Neural crest cell (in vitro differentiated cells): Measurements from ENCODE around the gene CARNS1. TPM values are rescaled to one million over a fixed set of nuclear protein-coding genes. Genes with fewer than 3 reads are reported as not detected.

Source experiments
- DNase-seq: peaks from one replicate; pipeline ENCODE4 v3.0.0; 2021; ENCODE audit warnings: low read depth, mixed read lengths, low spot score
- H3K27ac Mint-ChIP-seq: one replicate; pipeline ENCODE4 v1.8.0; 2021; ENCODE audit warnings: mild to moderate bottlenecking, mixed read lengths; ENCODE audit not compliant: unreplicated experiment
- H3K27me3 Mint-ChIP-seq: 2 replicates; pipeline ENCODE4 v1.8.0; 2021; ENCODE audit warnings: low read depth, mild to moderate bottlenecking, mixed read lengths
- H3K36me3 Mint-ChIP-seq: 2 replicates; pipeline ENCODE4 v1.8.0; 2021; ENCODE audit warnings: low read depth, mild to moderate bottlenecking, mixed read lengths
- H3K4me1 Mint-ChIP-seq: 2 replicates; pipeline ENCODE4 v1.8.0; 2021; ENCODE audit warnings: mixed read lengths
- H3K4me3 Mint-ChIP-seq: one replicate; pipeline ENCODE4 v1.8.0; 2021; ENCODE audit warnings: mild to moderate bottlenecking, mixed read lengths
- H3K9me3 Mint-ChIP-seq: 2 replicates; pipeline ENCODE4 v1.8.0; 2021; ENCODE audit warnings: mixed read lengths
- CTCF ChIP-seq: fragments of 200-600 bp; sonication (generic); conservative IDR thresholded peaks from 2 replicates; pipeline ENCODE4 v1.5.0; 2021; ENCODE audit warnings: antibody characterized with exemption, mild to moderate bottlenecking
- total RNA-seq: library from RNA; stranded (reverse); gene quantifications from 2 replicates; pipeline ENCODE4 v1.2.1, GENCODE V29; 2021

The CARNS1 gene
- total RNA-seq, 1 donor from 2014 or later = 0.12 TPM

- H3K36me3 Mint-ChIP-seq = no peaks in the 10 kb centered on the region
- H3K27ac Mint-ChIP-seq = no peak overlapping the region
- H3K4me3 Mint-ChIP-seq = peak overlapping the region; percentile 92
- peaks cover 36% of the 10 kb centered on the region for H3K4me1 Mint-ChIP-seq
- DNase-seq = no peak
- no peak for TF ChIP-seq CTCF
- H3K27me3 Mint-ChIP-seq = peaks cover 48% of the 10 kb centered on the region
- H3K9me3 Mint-ChIP-seq = no peaks in the 10 kb centered on the region
These were observed 40.8 kb upstream of the CARNS1 start for GRCh38 chr11:67374571-67375281.

- Mint-ChIP-seq H3K9me3 (no peaks in the 10 kb centered on the region), H3K36me3 (no peaks in the 10 kb centered on the region), H3K27me3 (peaks cover 47% of the 10 kb centered on the region), H3K4me3 (peak overlapping the region; percentile 31), H3K4me1 (peaks cover 35% of the 10 kb centered on the region), H3K27ac (no peak overlapping the region)
- no peak for TF ChIP-seq CTCF
- DNase-seq = no peak
These were observed 40.0 kb upstream of the CARNS1 start for GRCh38 chr11:67375320-67376055.

GRCh38 chr11:67376063-67376820, 39.2 kb upstream of the CARNS1 start:
- no peak for TF ChIP-seq CTCF
- peak overlapping the region; percentile 52 for H3K4me3 Mint-ChIP-seq
- no peaks in the 10 kb centered on the region for H3K9me3 Mint-ChIP-seq
- no peak overlapping the region for H3K27ac Mint-ChIP-seq
- no peaks in the 10 kb centered on the region for H3K36me3 Mint-ChIP-seq
- peaks cover 32% of the 10 kb centered on the region for H3K4me1 Mint-ChIP-seq
- H3K27me3 Mint-ChIP-seq = peaks cover 41% of the 10 kb centered on the region
- DNase-seq = no peak

- TF ChIP-seq CTCF = no peak
- H3K4me1 Mint-ChIP-seq = peaks cover 24% of the 10 kb centered on the region
- H3K36me3 Mint-ChIP-seq = no peaks in the 10 kb centered on the region
- peaks cover 34% of the 10 kb centered on the region for H3K27me3 Mint-ChIP-seq
- no peak for DNase-seq
- H3K4me3 Mint-ChIP-seq = peak overlapping the region; percentile 52
- no peak overlapping the region for H3K27ac Mint-ChIP-seq
- H3K9me3 Mint-ChIP-seq = no peaks in the 10 kb centered on the region
These were observed 38.3 kb upstream of the CARNS1 start for GRCh38 chr11:67376873-67377808.

- no peaks in the 10 kb centered on the region for H3K36me3 Mint-ChIP-seq
- H3K27me3 Mint-ChIP-seq = peaks cover 36% of the 10 kb centered on the region
- H3K4me3 Mint-ChIP-seq = no peak overlapping the region
- peaks cover 28% of the 10 kb centered on the region for H3K4me1 Mint-ChIP-seq
- DNase-seq = no peak
- no peaks in the 10 kb centered on the region for H3K9me3 Mint-ChIP-seq
- H3K27ac Mint-ChIP-seq = no peak overlapping the region
- no peak for TF ChIP-seq CTCF
These were observed 36.9 kb upstream of the CARNS1 start for GRCh38 chr11:67378544-67378943.
